Endothelial cell of umbilical vein (primary cell): ENCODE data around the gene PRR23B.

Experiments
- EZH2 ChIP-seq: IDR thresholded peaks from 2 replicates; pipeline ENCODE4 v1.6.1; 2012; ENCODE audit warnings: borderline replicate concordance, low read depth, mild to moderate bottlenecking, moderate library complexity, low read length, inconsistent platforms; ENCODE audit not compliant: severe bottlenecking
- GATA2 ChIP-seq: IDR thresholded peaks from 2 replicates; pipeline ENCODE4 v1.7.0; 2011; ENCODE audit warnings: low read depth, mild to moderate bottlenecking, moderate library complexity, mixed read lengths, low read length; ENCODE audit not compliant: insufficient read length, insufficient read depth
- MYC ChIP-seq: IDR thresholded peaks from one replicate; pipeline ENCODE4 v1.6.1; 2011; ENCODE audit warnings: mild to moderate bottlenecking, low read depth, low read length
- POLR2A ChIP-seq: IDR thresholded peaks from 2 replicates; pipeline ENCODE4 v1.6.1; 2012; ENCODE audit warnings: low read depth, mild to moderate bottlenecking, control low read depth, low read length
- POLR2AphosphoS5 ChIP-seq: IDR thresholded peaks from 2 replicates; pipeline ENCODE4 v1.6.1; 2012; ENCODE audit warnings: low read depth, mild to moderate bottlenecking, control low read depth, low read length, moderate library complexity; ENCODE audit not compliant: insufficient read depth
- TF ChIP-seq, protein P1 (sequence below), 2 donors: IDR thresholded peaks; 1 replicate in 1 of 2; 2 replicates in 1 of 2; pipeline ENCODE4 v1.5.1; 2011; ENCODE audit warnings: low read length in 2 of 2, mild to moderate bottlenecking in 2 of 2, moderate library complexity in 2 of 2, control low read depth in 1 of 2, inconsistent platforms in 1 of 2, low read depth in 1 of 2; ENCODE audit not compliant: insufficient read depth in 1 of 2; ENCODE audit errors: extremely low read depth in 1 of 2
- TF ChIP-seq, protein P2 (sequence below): IDR thresholded peaks from 2 replicates; pipeline ENCODE4 v1.6.1; 2011; ENCODE audit not compliant: insufficient read depth, insufficient read length

- TF ChIP-seq, protein P1, sequence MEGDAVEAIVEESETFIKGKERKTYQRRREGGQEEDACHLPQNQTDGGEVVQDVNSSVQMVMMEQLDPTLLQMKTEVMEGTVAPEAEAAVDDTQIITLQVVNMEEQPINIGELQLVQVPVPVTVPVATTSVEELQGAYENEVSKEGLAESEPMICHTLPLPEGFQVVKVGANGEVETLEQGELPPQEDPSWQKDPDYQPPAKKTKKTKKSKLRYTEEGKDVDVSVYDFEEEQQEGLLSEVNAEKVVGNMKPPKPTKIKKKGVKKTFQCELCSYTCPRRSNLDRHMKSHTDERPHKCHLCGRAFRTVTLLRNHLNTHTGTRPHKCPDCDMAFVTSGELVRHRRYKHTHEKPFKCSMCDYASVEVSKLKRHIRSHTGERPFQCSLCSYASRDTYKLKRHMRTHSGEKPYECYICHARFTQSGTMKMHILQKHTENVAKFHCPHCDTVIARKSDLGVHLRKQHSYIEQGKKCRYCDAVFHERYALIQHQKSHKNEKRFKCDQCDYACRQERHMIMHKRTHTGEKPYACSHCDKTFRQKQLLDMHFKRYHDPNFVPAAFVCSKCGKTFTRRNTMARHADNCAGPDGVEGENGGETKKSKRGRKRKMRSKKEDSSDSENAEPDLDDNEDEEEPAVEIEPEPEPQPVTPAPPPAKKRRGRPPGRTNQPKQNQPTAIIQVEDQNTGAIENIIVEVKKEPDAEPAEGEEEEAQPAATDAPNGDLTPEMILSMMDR (IDR thresholded peaks at IDR 0.05; ENCODE audit: extremely low read depth in 1 of 2, insufficient read depth in 1 of 2, low read depth in 1 of 2, low read length in 2 of 2) = no peak
- TF ChIP-seq POLR2A (no peak), MYC (no peak), POLR2AphosphoS5 (no peak), EZH2 (no peak), GATA2 (no peak)
- TF ChIP-seq, protein P2, sequence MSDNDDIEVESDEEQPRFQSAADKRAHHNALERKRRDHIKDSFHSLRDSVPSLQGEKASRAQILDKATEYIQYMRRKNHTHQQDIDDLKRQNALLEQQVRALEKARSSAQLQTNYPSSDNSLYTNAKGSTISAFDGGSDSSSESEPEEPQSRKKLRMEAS = no peak
These were observed 48.9 kb downstream of the PRR23B start for GRCh38 chr3:138971766-138972320.
